ENCODE results near the gene LIPT1.
A peak's percentile ranks its signal among the peaks of the same experiment; 100 is the strongest.
"Not testable (repeated sequence)": the region's sequence is repeated elsewhere in the genome, so short reads cannot be mapped to it uniquely, and the experiment has no call there.

Gene LIPT1

DNA sequence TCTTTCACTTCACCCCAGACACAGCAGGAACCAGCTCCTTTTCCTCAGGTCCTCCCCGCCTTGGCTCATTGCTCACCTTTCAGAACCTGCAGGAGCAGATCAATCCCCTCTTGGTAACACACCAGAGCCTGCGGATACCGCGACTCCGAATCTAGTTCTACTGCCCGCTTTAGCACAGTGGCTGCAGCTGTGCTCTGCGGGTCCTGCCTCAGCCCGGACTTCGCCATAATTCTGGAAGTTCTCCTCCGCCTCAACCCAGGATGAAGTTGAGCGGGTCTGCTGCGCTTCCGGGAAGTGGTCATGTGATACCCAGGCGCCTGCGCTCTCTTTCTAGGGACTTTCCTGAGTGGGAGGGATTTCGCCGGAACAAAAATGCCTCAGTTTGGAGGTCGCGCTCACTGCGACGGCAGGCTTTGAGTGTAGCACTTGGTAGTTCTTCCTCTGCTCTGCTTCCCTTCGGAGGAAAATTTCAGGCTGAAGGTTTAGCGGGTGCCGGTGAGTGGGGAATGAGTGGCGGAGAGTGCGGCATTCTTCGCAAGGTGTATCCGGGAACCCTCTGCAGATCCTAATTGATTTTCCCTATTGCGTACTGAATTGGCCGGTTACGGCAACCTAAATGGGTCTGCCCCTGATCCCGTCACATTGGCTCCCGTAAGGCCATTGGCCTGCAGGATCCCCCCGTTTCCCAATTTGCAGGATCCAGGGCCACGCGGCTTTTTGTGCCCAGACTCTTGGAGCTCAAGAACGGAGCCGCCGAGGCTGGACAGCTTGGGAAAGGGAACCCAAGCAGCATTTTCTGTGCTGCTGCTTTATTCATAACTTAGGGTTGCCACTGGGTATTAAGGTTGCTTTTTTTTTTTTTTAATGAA lies 26.2 kb downstream of the LIPT1 start, which contains the start of the genes MITD1 and MRPL30:
TSS of gene MITD1 (minus strand) at position 304 of the 869 bp plus-strand sequence. CDS start at position 227, 77 bp downstream.
TSS of gene MRPL30 (plus strand) at position 430 of the 869 bp plus-strand sequence. CDS start 5,020 bp downstream, outside the sequence.
- peak; percentile 88 for DNase-seq (ENCODE audit: extremely low read depth, low read depth)
- no peak for TF ChIP-seq CTCF (IDR thresholded peaks at IDR 0.05; ENCODE audit: low read depth, low read length)

- TF ChIP-seq CTCF (IDR thresholded peaks at IDR 0.05; ENCODE audit: low read depth, low read length) = no peak
- no peak for DNase-seq (ENCODE audit: extremely low read depth, low read depth)
These were observed 26.8 kb downstream of the LIPT1 start for GRCh38 chr2:99181624-99182000.

DNA sequence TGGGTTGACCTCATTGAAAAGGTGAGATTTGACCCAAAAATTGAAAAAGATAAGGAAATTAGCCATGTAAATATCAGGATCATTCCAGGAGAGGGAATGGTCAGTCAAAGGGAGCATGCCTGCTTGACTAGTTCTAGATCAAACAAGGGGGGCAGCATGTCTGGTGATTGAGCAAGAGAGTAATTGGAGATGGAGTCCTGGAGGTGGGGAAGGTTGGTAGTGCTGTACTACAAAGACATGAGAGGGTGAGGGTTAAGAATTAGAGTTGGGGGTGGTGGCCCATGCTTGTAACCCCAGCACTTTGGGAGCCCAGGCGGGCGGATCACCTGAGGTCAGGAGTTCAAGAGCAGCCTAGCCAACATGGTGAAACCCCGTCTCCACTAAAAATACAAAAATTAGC lies 28.3 kb downstream of the LIPT1 start:
- DNase-seq (ENCODE audit: extremely low read depth, low read depth) = no peak
- no peak for TF ChIP-seq CTCF (IDR thresholded peaks at IDR 0.05; ENCODE audit: low read depth, low read length)

GRCh38 chr2:99184811-99185210 lies 30.0 kb downstream of the LIPT1 start:
- no peak for DNase-seq (ENCODE audit: extremely low read depth, low read depth)
- no peak for TF ChIP-seq CTCF (IDR thresholded peaks at IDR 0.05; ENCODE audit: low read depth, low read length)

DNA sequence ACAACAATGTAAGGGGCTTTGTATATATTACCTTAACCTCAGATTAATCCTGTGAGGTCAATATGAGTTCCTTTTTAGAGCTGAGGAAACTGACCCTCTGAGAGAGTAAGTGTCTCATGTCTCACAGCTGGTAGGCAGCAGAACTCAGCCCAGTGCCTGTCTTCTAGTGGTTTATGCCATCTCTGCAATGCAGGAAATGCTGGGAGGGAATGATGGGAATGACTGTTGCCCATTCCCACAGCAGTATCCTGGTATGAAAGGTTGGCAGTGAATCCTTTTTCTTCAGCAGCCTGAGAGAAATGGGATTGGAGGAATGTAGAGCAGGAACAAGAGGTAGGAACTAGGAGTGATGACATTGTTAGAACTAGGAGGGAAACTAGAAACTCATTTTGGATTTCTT lies 32.2 kb downstream of the LIPT1 start:
- no peak for DNase-seq (ENCODE audit: extremely low read depth, low read depth)
- no peak for TF ChIP-seq CTCF (IDR thresholded peaks at IDR 0.05; ENCODE audit: low read depth, low read length)

- no peak for DNase-seq (ENCODE audit: extremely low read depth, low read depth)
- no peak for TF ChIP-seq CTCF (IDR thresholded peaks at IDR 0.05; ENCODE audit: low read depth, low read length)
These were observed 33.6 kb downstream of the LIPT1 start for GRCh38 chr2:99188357-99188756.

GRCh38 chr2:99190548-99190947 lies 35.8 kb downstream of the LIPT1 start:
- no peak for DNase-seq (ENCODE audit: extremely low read depth, low read depth)
- no peak for TF ChIP-seq CTCF (IDR thresholded peaks at IDR 0.05; ENCODE audit: low read depth, low read length)

DNA sequence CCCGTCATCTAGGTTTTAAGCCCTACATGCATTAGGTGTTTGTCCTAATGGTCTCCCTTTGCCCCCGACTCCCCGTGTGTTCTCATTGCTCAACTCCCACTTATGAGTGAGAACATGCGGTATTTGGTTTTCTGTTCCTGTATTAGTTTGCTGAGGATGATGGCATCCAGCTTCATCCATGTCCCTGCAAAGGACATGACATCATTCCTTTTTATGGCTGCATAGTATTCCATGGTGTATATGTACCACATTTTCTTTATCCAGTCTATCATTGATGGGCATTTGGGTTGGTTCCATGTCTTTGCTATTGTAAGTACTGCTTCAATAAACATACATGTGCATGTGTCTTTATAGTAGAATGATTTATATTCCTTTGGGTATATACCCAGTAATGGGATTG lies 37.6 kb downstream of the LIPT1 start:
- not testable (repeated sequence) for DNase-seq (ENCODE audit: extremely low read depth, low read depth)

Measured in AG09319 (cell line).